ELR (cell line): ENCODE results near the gene NOSTRIN.
A peak's percentile ranks its signal among the peaks of the same experiment; 100 is the strongest.
"Not testable (repeated sequence)": the region's sequence is repeated elsewhere in the genome, so short reads cannot be mapped to it uniquely, and the experiment has no call there.

Experiments used
- DNase-seq: peaks from one replicate; pipeline ENCODE4 v3.0.0-alpha.2; 2015; ENCODE audit warnings: low read depth

Gene NOSTRIN

DNA sequence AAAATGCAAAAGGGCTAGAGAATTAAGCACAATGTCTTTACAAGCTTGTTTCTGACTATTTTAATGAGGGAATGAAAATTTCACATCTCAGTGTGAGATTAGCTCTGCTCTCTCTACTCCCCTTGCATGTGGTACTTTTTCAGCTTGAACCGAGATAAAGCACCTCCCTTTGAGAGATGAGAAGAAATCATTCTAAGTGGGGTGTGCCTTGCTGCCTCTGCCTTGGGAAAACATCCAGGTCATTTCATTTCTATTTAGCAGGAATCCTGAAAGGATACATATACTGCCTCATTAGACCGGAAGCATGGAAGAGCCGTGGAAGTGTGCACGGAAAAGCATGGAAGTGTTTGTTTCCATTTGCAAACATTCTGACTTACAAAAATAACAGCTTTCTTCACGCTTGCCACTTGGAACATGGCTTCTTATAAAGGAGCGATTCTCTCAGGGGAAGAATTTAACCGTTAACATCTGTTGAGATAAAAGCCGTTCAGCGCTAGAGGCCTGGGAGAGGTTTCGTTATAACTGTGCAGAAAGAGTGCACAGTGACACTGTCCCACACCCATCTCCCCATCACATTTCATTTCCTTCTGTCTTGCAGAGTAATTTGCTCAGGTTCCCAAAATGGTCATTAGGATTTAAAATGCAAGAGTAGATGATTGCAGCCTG is 16.7 kb downstream of the NOSTRIN start:
- DNase-seq = no peak

GRCh38 chr2:168819829-168820489 is 17.5 kb downstream of the NOSTRIN start:
- DNase-seq = peak; percentile 35

GRCh38 chr2:168821577-168821976 is 19.1 kb downstream of the NOSTRIN start:
- DNase-seq = no peak

DNA sequence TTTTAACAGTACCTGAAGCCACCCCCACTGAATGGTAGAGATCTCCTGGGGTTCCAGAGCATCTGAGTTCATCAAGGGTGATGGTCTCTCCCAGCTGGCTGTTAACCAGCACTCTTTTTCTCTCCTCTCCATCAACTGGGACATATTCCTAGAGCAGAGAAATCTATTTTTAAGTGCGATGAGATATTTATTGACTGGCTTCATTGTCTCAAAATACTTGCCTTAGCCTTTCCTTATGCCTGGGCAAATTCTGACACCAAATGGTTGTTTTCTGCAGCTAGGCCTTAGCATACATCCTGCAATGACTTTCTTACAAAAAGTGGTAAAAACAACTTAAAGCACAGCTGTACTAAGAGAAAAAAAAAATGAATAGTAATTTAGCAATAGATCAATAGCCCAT is 19.6 kb downstream of the NOSTRIN start:
- no peak for DNase-seq

DNA sequence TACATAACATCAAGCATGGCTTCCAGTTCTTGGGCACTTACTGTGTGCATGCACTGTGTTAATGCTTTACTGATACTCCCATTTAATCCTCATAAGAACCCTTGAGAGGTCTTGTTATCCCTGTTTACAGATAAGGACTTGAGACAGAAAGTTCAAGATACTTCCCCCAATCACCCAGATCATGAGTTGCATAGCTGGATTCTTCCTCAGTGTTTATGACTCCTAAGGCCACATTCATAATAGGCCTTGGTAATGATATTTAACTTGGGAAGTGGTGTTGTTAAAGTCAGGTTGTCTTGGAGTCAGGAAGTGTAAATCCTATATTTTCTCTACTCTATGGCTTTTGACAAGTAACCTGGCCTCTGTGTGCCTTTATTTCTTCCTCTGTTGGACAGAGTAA is 22.7 kb downstream of the NOSTRIN start:
- DNase-seq = no peak

- DNase-seq = no peak
Measured at GRCh38 chr2:168830958-168831357, 28.5 kb downstream of the NOSTRIN start.

DNA sequence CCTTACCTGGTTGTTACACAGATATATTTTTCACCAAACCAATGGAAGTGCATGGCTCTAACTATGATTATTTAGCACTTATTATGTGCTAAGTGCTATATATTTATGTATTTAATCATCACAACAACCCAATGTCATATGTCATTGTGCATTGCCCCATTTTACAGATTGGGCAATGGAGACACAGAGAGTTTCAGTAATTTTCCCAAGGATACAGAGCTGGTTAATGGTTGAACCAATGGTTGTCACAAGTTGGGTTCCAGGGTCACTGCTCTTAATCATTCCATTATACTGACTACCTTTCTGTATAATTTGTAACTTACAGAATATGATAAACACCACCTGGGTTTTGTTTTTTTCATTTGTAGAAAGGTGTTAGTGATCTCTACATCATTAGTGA is 29.2 kb downstream of the NOSTRIN start:
- DNase-seq = no peak

DNA sequence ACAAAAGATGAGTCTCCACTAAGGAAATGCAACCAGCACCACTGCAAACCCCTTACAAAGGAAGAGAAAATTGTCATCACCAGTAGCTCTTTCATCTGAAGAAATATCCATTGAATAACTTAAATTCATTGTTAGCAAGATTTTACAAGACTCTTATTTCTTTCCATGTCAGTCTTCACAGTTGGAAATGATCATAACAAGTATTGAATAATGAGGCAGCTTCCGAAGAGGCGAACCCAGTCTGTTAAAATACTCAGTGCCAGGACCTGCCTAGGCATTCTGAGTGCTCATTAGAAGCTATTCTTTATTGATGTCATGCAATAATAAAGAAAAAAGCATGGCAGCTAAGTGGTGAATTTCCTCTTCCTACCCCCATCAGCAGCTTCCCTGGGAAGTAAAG is 33.5 kb downstream of the NOSTRIN start:
- no peak for DNase-seq

DNA sequence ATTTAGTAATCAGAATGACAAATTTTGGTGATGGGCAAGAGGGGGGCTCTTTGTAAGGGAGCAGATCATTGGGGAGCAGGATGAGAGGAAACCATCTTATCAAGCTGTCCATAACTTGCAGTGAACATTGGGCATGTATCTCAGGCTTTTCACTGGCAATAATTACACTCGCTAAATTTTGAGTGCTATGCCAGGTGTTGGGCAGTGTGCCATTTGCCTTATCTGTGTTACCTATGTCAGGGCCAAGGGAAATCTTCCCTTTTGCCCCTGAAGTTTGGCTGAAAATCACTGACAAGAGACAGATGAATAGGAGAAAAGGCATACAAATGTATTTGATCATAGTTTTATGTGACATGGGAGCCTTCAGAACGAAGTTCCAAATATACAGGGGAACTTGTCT is 39.0 kb downstream of the NOSTRIN start:
- no peak for DNase-seq

DNA sequence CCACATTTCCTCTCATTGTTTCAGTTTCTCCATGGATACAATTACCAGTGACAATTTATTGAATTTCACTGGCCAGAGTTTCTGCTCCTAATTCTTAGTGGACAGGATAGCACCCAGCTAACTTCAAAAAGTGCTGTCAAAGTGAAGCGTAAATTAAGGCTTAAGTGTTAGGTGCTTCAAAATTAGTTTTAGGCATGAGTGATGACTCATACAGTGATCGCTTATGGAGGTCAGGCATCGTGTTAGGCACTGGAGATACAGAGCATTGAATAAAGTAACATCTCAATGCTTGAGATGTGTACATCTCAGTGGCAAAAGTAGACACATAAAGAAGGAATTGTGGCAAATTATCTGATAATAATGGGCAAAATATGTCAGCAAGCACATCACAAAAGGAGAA is 40.8 kb downstream of the NOSTRIN start:
- no peak for DNase-seq

DNA sequence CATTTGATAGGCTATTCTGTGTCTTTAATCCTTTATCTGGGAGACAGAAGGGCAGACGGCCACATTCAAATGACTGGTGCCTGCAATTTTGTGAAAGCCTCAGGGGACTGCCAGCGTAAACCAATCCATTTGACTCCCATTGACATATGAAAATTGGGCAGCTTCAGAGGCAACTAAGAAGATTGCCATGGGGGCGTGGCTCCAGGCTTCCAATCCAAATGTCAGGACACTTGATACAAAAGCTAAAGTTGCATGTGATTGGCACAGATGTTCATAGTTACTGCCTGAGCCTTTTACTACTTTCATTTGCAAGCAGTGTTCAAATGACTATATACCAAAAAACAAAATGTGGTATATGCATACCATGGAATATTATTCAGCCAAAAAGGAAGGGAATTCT is 45.8 kb downstream of the NOSTRIN start:
- DNase-seq = no peak

GRCh38 chr2:168849610-168850009 is 47.2 kb downstream of the NOSTRIN start:
- DNase-seq = peak; percentile 17

DNA sequence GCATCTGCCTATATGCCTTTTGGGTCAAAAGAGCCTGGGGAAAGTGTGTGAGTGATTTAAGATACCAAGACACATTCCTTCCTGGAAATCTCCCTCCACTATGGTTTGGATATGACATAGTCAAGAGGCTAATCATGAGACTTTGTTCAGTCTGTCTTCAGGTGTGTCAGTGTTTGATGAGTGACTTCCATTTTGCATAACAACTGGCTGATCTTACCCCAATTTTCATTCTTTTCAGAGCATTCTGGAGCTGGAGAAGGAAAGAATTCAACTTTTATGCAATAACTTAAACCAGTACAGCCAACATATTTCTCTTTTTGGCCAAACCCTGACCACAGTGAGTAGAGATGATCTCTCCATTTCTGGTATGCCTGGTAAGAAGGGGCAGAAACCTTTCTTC is 48.4 kb downstream of the NOSTRIN start:
- DNase-seq = no peak

- peak; percentile 80 for DNase-seq
Measured at GRCh38 chr2:168851674-168852320, 49.4 kb downstream of the NOSTRIN start.

DNA sequence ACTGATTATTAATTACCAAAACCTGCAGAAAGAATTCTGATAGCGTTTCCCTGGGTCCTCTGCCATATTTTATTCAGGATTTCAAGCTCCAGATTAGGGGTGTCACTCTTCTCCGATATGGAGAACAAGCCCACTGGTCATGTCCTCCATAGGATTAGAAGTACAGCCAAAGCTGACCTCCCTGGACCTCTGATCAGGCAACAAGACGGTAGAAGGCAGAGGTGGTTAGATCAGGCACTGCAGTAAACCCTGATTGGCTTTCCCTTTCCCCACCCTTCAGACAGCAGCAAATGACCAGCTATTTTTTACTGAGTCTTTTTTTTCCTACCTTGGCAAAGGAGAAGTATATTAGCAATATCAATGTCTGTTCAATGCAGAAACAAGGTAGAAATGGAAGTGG is 50.0 kb downstream of the NOSTRIN start:
- no peak for DNase-seq

DNA sequence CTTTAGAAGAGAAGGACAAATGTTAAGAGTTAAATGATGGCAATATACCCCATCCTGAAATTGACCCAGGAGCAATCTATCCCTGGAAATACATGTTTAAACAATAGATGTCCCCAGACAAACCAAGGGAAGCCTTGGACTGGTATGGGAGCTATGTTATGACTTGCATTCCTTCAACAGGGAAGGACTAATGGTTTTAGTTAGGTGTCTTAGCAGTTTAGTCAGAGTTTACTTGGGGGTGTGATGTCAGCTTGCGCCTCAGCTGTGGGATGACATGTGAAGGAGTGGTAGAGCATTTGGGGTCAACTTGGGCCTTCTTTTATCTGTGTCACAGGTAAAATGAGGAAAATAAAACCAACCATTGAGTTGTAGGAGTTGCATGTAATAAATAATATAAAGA is 51.0 kb downstream of the NOSTRIN start:
- no peak for DNase-seq

DNA sequence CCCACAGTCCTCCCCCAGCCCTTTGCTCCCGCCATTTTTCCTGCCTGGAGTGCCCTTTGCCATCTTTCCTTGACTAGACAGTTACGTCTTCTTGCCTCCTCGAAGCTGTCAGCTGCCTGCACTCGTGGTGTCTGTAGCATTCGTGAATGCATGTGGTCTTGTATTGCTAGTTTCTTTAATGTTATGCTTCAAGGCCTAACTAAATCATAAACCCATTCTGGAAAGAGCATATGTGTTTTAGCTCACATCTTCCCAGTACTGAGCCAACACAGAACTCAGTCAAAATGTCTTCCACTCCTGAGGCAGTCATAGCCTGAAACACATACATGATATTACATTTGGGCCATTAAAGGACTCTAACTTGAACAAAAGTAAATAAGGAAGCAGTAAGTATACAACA is 52.2 kb downstream of the NOSTRIN start:
- DNase-seq = no peak

GRCh38 chr2:168855601-168856000 is 53.2 kb downstream of the NOSTRIN start:
- no peak for DNase-seq

DNA sequence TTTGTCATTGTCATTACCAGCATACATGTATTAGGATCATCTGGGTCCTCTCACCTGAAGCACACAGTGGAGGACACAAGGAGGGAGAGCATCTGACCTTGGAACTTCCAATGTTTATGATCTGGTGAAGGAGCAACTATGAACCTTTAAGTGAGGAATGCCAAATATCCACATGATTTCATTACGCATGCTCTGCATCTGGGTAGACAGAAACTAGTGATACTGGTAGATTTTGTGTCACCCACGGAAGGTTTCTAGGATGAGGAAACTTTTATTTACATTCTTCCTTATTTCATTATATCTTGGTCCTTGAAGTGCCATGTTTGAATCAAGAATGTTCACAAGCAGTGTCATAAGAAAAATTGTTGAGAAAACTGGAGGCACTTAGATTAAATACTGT is 55.7 kb downstream of the NOSTRIN start:
- no peak for DNase-seq

- DNase-seq = not testable (repeated sequence)
Measured at GRCh38 chr2:168867164-168867563, 64.7 kb downstream of the NOSTRIN start.

GRCh38 chr2:168870369-168870768 is 67.9 kb downstream of the NOSTRIN start:
- DNase-seq = not testable (repeated sequence)

GRCh38 chr2:168870824-168871223 is 68.4 kb downstream of the NOSTRIN start:
- not testable (repeated sequence) for DNase-seq

- no peak for DNase-seq
Measured at GRCh38 chr2:168874368-168875054, 72.1 kb downstream of the NOSTRIN start.
